HG03095 (cell line): ENCODE data around the gene IQGAP3.

ENCODE experiments used
- ATAC-seq: cut with Tn5 transposase; IDR thresholded peaks from one replicate; pipeline ENCODE4 v1.9.1; 2021; ENCODE audit warnings: moderate library complexity; ENCODE audit not compliant: unreplicated experiment

The IQGAP3 gene

GRCh38 chr1:156513185-156513584, 59.2 kb downstream of the IQGAP3 start:
- no peak for ATAC-seq

- ATAC-seq = no peak
Observed at GRCh38 chr1:156511644-156512043, 60.7 kb downstream of the IQGAP3 start.

GRCh38 chr1:156510709-156511108, 61.7 kb downstream of the IQGAP3 start:
- ATAC-seq = no peak

- no peak for ATAC-seq
Observed at GRCh38 chr1:156509424-156510034, 62.8 kb downstream of the IQGAP3 start.

- no peak for ATAC-seq
Observed at GRCh38 chr1:156508955-156509234, 63.5 kb downstream of the IQGAP3 start.

- ATAC-seq = no peak
Observed at GRCh38 chr1:156508205-156508954, 64.0 kb downstream of the IQGAP3 start.

- ATAC-seq = no peak
Observed at GRCh38 chr1:156506450-156506849, 65.9 kb downstream of the IQGAP3 start.

- no peak for ATAC-seq
Observed at GRCh38 chr1:156505679-156506298, 66.6 kb downstream of the IQGAP3 start.

- ATAC-seq = no peak
Observed at GRCh38 chr1:156504821-156505678, 67.3 kb downstream of the IQGAP3 start.

GRCh38 chr1:156504438-156504813, 67.9 kb downstream of the IQGAP3 start:
- no peak for ATAC-seq

GRCh38 chr1:156503698-156504437, 68.5 kb downstream of the IQGAP3 start:
- no peak for ATAC-seq

- no peak for ATAC-seq
Observed at GRCh38 chr1:156502894-156503697, 69.3 kb downstream of the IQGAP3 start.

- ATAC-seq = no peak
Observed at GRCh38 chr1:156502391-156502893, 69.9 kb downstream of the IQGAP3 start.

GRCh38 chr1:156500793-156501506, 71.4 kb downstream of the IQGAP3 start:
- peak; percentile 52 for ATAC-seq

- no peak for ATAC-seq
Observed at GRCh38 chr1:156500543-156500792, 71.9 kb downstream of the IQGAP3 start, which contains the start of gene MEF2D. Gene MEF2D (minus strand): TSS chr1:156500775. CDS start chr1:156483292, 17,483 bp downstream.

GRCh38 chr1:156499842-156500542, 72.4 kb downstream of the IQGAP3 start:
- ATAC-seq = no peak

- no peak for ATAC-seq
Observed at GRCh38 chr1:156499194-156499841, 73.0 kb downstream of the IQGAP3 start.
